GM12878 (cell line): ENCODE measurements around the gene CSNK1G1. TPM values are rescaled to one million over a fixed set of nuclear protein-coding genes. Genes with fewer than 3 reads are reported as not detected.

ENCODE experiments used
- CHD1 ChIP-seq: IDR thresholded peaks from 2 replicates; pipeline ENCODE4 v1.6.1; 2012; ENCODE audit warnings: low read depth, low read length, improper control_type of control experiment
- CREM ChIP-seq: IDR thresholded peaks from 2 replicates; pipeline ENCODE4 v1.6.1; 2014; ENCODE audit warnings: antibody characterized with exemption, low read depth
- ESRRA ChIP-seq: IDR thresholded peaks from 2 replicates; pipeline ENCODE4 v1.6.1; 2012; ENCODE audit warnings: mild to moderate bottlenecking, low read length, improper control_type of control experiment
- HDAC6 ChIP-seq: fragments of 200-600 bp; sonication (generic); IDR thresholded peaks from one replicate; pipeline ENCODE4 v1.8.0; 2017; ENCODE audit warnings: antibody characterized with exemption; ENCODE audit not compliant: unreplicated experiment
- HDGF ChIP-seq: fragments of 450-650 bp; IDR thresholded peaks from 2 replicates; pipeline ENCODE4 v1.6.1; 2016; ENCODE audit warnings: antibody characterized with exemption
- MEF2B ChIP-seq: fragments of 450-650 bp; IDR thresholded peaks from 2 replicates; pipeline ENCODE4 v1.6.1; 2018; ENCODE audit warnings: mild to moderate bottlenecking, moderate library complexity; ENCODE audit not compliant: partially characterized antibody, poor library complexity, severe bottlenecking
- NR2C1 ChIP-seq: fragments of 450-650 bp; IDR thresholded peaks from 2 replicates; pipeline ENCODE4 v1.6.1; 2017; ENCODE audit warnings: antibody characterized with exemption, mild to moderate bottlenecking, moderate library complexity
- NR2C2 ChIP-seq: IDR thresholded peaks from 2 replicates; pipeline ENCODE4 v1.6.1; 2011; ENCODE audit warnings: borderline replicate concordance, low read depth; ENCODE audit not compliant: control insufficient read depth, insufficient read length
- NR2F1 ChIP-seq: fragments of 450-650 bp; conservative IDR thresholded peaks from 2 replicates; pipeline ENCODE4 v1.6.1; 2017; ENCODE audit warnings: mild to moderate bottlenecking
- PAX5 ChIP-seq: IDR thresholded peaks from 2 replicates; pipeline ENCODE4 v1.6.1; 2011; ENCODE audit warnings: low read depth, low read length, borderline replicate concordance
- POLR2AphosphoS5 ChIP-seq: IDR thresholded peaks from 2 replicates; pipeline ENCODE4 v1.6.1; 2011; ENCODE audit warnings: mild to moderate bottlenecking, low read length, inconsistent platforms
- RAD51 ChIP-seq: fragments of 450-650 bp; IDR thresholded peaks from 2 replicates; pipeline ENCODE4 v1.6.1; 2016; ENCODE audit warnings: moderate library complexity, mild to moderate bottlenecking, inconsistent platforms
- RB1 ChIP-seq: fragments of 450-650 bp; formaldehyde crosslinking; IDR thresholded peaks from 2 replicates; pipeline ENCODE4 v1.6.1; 2017; ENCODE audit warnings: mild to moderate bottlenecking, borderline replicate concordance
- RBBP5 ChIP-seq: fragments of 200-600 bp; sonication (generic); conservative IDR thresholded peaks from 2 replicates; pipeline ENCODE4 v1.6.1; 2016
- YY1 ChIP-seq: IDR thresholded peaks from 2 replicates; pipeline ENCODE4 v1.6.1; 2011; ENCODE audit warnings: low read depth, mild to moderate bottlenecking, low read length
- polyA plus RNA-seq, 11 experiments: library from polyadenylated mRNA; depleted of rRNA in 4 of 11; unstranded in 6 of 11; stranded (reverse) in 5 of 11; fragments of >200 nt; fragmentation: Nextera tagmentation in 4 of 11; fragmentation: Illumina TruSeq in 1 of 11; extraction: Ambion mirVana in 4 of 11; extraction: Trizol in 1 of 11; gene quantifications; 1 replicate in 1 of 11; 2 replicates in 10 of 11; pipeline versions ENCODE4 v1.2.1 to v1.2.3, GENCODE V29; 2011 to 2016; ENCODE audit warnings: inconsistent platforms in 2 of 11, missing spikeins in 2 of 11, low read depth in 1 of 11
- total RNA-seq, 4 experiments: library from RNA; depleted of rRNA in 3 of 4; stranded (reverse); fragments of >200 nt in 3 of 4; fragmentation: Illumina TruSeq in 1 of 4; extraction: Trizol in 1 of 4; gene quantifications; 2 replicates each; pipeline versions ENCODE4 v1.2.1 to v1.2.3, GENCODE V29; 2013 to 2021
- TF ChIP-seq, protein P1 (sequence below): fragments of 150-350 bp; IDR thresholded peaks from 2 replicates; pipeline ENCODE4 v1.6.1; 2014; ENCODE audit warnings: mild to moderate bottlenecking, low read depth, low read length
- TF ChIP-seq, protein P2 (sequence below): fragments of 150-350 bp; IDR thresholded peaks from 2 replicates; pipeline ENCODE4 v1.6.1; 2016; ENCODE audit warnings: low read depth, low read length
- TF ChIP-seq, protein P3 (sequence below): fragments of 450-650 bp; formaldehyde crosslinking; IDR thresholded peaks from 2 replicates; pipeline ENCODE4 v1.5.0; 2022; ENCODE audit warnings: mild to moderate bottlenecking, missing genetic modification characterization
- TF ChIP-seq, protein P4 (sequence below): IDR thresholded peaks from 2 replicates; pipeline ENCODE4 v1.6.1; 2011; ENCODE audit warnings: low read depth, mild to moderate bottlenecking, low read length, moderate library complexity, borderline replicate concordance; ENCODE audit errors: extremely low read depth
- TF ChIP-seq, protein P5 (sequence below): fragments of 450-650 bp; IDR thresholded peaks from 2 replicates; pipeline ENCODE4 v1.6.1; 2016; ENCODE audit warnings: mild to moderate bottlenecking

CSNK1G1 gene
- total and polyA plus RNA-seq, 10 of the 15 experiments (the other 5 are each of a cell fraction or from before 2014, with no cell fraction given): 6.1 to 23.4 (median 15.3) TPM

DNA sequence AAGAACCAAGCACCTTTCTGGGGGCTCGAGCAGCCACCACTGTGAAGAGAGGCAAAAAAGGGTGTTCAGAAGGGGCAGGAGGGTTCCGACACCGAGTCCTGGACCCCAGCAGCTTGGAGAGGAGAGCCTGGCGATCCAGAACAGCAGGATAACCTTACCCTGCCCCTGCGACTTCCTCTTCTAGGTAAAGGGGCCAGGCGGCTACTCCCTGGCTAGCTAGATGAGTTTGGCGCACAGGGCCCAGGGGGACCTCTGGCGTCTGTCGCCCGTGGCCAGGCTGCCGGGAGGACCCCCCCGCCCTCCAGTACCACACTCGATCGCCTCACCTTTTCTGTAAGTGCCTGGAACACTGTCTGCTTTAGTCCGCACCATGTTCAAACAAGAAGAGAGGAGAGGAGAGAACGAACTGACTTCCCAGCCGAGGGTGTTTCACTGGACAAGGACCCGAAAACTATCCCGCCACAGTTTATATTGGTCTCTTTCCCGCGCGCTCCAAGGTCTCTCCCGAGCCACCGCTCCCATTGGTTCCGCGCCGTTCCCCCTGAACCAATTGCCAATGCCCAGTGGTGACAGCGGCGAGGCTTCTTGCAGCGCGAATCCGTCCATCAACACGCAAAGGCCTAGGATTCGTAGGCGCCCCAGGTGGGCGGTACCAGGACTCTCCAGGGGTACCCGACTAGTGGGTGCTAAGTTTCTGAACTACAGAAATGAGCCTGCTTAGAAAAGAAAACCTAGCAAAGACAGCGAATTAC is 25.2 kb upstream of the CSNK1G1 start, which contains the start of gene PCLAF (continued):
- TF ChIP-seq, protein P1, sequence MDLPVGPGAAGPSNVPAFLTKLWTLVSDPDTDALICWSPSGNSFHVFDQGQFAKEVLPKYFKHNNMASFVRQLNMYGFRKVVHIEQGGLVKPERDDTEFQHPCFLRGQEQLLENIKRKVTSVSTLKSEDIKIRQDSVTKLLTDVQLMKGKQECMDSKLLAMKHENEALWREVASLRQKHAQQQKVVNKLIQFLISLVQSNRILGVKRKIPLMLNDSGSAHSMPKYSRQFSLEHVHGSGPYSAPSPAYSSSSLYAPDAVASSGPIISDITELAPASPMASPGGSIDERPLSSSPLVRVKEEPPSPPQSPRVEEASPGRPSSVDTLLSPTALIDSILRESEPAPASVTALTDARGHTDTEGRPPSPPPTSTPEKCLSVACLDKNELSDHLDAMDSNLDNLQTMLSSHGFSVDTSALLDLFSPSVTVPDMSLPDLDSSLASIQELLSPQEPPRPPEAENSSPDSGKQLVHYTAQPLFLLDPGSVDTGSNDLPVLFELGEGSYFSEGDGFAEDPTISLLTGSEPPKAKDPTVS: no peak
- no peak for TF ChIP-seq RAD51
- TF ChIP-seq, protein P2, sequence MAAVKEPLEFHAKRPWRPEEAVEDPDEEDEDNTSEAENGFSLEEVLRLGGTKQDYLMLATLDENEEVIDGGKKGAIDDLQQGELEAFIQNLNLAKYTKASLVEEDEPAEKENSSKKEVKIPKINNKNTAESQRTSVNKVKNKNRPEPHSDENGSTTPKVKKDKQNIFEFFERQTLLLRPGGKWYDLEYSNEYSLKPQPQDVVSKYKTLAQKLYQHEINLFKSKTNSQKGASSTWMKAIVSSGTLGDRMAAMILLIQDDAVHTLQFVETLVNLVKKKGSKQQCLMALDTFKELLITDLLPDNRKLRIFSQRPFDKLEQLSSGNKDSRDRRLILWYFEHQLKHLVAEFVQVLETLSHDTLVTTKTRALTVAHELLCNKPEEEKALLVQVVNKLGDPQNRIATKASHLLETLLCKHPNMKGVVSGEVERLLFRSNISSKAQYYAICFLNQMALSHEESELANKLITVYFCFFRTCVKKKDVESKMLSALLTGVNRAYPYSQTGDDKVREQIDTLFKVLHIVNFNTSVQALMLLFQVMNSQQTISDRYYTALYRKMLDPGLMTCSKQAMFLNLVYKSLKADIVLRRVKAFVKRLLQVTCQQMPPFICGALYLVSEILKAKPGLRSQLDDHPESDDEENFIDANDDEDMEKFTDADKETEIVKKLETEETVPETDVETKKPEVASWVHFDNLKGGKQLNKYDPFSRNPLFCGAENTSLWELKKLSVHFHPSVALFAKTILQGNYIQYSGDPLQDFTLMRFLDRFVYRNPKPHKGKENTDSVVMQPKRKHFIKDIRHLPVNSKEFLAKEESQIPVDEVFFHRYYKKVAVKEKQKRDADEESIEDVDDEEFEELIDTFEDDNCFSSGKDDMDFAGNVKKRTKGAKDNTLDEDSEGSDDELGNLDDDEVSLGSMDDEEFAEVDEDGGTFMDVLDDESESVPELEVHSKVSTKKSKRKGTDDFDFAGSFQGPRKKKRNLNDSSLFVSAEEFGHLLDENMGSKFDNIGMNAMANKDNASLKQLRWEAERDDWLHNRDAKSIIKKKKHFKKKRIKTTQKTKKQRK: peak; percentile 60
- no peak for TF ChIP-seq YY1
- no peak for TF ChIP-seq HDAC6
- no peak for TF ChIP-seq NR2C2
- TF ChIP-seq ESRRA: no peak
- TF ChIP-seq RB1: peak; percentile 96
- TF ChIP-seq POLR2AphosphoS5: peak; percentile 86
- no peak for TF ChIP-seq CHD1
- no peak for TF ChIP-seq RBBP5
- peak; percentile 74 for TF ChIP-seq CREM
- TF ChIP-seq PAX5: peak; percentile 40; the same call in 1 of the 2 replicates
- no peak for TF ChIP-seq NR2C1
- TF ChIP-seq MEF2B: no peak
- TF ChIP-seq NR2F1: no peak
- peak; percentile 24; the same call in 1 of the 2 replicates for TF ChIP-seq HDGF
- TF ChIP-seq, protein P3, sequence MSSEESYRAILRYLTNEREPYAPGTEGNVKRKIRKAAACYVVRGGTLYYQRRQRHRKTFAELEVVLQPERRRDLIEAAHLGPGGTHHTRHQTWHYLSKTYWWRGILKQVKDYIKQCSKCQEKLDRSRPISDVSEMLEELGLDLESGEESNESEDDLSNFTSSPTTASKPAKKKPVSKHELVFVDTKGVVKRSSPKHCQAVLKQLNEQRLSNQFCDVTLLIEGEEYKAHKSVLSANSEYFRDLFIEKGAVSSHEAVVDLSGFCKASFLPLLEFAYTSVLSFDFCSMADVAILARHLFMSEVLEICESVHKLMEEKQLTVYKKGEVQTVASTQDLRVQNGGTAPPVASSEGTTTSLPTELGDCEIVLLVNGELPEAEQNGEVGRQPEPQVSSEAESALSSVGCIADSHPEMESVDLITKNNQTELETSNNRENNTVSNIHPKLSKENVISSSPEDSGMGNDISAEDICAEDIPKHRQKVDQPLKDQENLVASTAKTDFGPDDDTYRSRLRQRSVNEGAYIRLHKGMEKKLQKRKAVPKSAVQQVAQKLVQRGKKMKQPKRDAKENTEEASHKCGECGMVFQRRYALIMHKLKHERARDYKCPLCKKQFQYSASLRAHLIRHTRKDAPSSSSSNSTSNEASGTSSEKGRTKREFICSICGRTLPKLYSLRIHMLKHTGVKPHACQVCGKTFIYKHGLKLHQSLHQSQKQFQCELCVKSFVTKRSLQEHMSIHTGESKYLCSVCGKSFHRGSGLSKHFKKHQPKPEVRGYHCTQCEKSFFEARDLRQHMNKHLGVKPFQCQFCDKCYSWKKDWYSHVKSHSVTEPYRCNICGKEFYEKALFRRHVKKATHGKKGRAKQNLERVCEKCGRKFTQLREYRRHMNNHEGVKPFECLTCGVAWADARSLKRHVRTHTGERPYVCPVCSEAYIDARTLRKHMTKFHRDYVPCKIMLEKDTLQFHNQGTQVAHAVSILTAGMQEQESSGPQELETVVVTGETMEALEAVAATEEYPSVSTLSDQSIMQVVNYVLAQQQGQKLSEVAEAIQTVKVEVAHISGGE (CRISPR knock-in tag): no peak
- TF ChIP-seq, protein P4, sequence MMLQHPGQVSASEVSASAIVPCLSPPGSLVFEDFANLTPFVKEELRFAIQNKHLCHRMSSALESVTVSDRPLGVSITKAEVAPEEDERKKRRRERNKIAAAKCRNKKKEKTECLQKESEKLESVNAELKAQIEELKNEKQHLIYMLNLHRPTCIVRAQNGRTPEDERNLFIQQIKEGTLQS: no peak
- TF ChIP-seq, protein P5, sequence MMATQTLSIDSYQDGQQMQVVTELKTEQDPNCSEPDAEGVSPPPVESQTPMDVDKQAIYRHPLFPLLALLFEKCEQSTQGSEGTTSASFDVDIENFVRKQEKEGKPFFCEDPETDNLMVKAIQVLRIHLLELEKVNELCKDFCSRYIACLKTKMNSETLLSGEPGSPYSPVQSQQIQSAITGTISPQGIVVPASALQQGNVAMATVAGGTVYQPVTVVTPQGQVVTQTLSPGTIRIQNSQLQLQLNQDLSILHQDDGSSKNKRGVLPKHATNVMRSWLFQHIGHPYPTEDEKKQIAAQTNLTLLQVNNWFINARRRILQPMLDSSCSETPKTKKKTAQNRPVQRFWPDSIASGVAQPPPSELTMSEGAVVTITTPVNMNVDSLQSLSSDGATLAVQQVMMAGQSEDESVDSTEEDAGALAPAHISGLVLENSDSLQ: peak; percentile 98
